GM12878 (cell line): ENCODE measurements around the gene MASP1. TPM values are rescaled to one million over a fixed set of nuclear protein-coding genes. Genes with fewer than 3 reads are reported as not detected.

Source experiments
- ATAC-seq: fragments of 200-7000 bp; cut with Tn5 transposase; 3 replicates; pipeline ENCODE4 v1.9.1; 2020; ENCODE audit warnings: mild to moderate bottlenecking, moderate library complexity
- BruUV-seq: library from RNA; stranded (reverse); fragments of 400-500 nt; replicated peaks from 2 replicates; lab custom pipeline; 2021; lab: Mats Ljungman, UMichigan
- CTCF ChIA-PET: fragments of 300-600 bp; sonication (Branson Sonifier 250); formaldehyde crosslinking; extraction: SDS; loops from one replicate; lab custom pipeline; 2021; ENCODE audit warnings: inconsistent platforms; lab: Yijun Ruan, JAX
- POLR2A ChIA-PET: fragments of 350-600 bp; formaldehyde crosslinking; extraction: SDS; loops from one replicate; lab custom pipeline; 2021; ENCODE audit warnings: inconsistent platforms; lab: Charles Lee
- RAD21 ChIA-PET: fragments of 300-600 bp; sonication (Branson Sonifier 250); formaldehyde crosslinking; loops from one replicate; lab custom pipeline; 2023; ENCODE audit warnings: antibody characterized with exemption; ENCODE audit not compliant: unreplicated experiment; lab: Charles Lee
- SMC1A ChIA-PET: fragments of 300-600 bp; sonication (Branson Sonifier 250); formaldehyde crosslinking; loops from one replicate; lab custom pipeline; 2023; ENCODE audit not compliant: unreplicated experiment, uncharacterized antibody; lab: Charles Lee
- DNase-seq: peaks from one replicate; pipeline ENCODE4 v3.0.0-alpha.2; 2011; ENCODE audit warnings: low read depth, low spot score
- FAIRE-seq: peaks from 3 replicates; lab custom pipeline; 2011; peaks lifted over from hg19 to GRCh38; lab: Jason Lieb, UNC
- H2AFZ ChIP-seq: 2 replicates; pipeline ENCODE4 v1.6.0; 2011; ENCODE audit warnings: low read depth, low read length, control low read depth; ENCODE audit not compliant: control insufficient read depth
- H3K27ac ChIP-seq: 2 replicates; pipeline ENCODE4 v1.5.1; 2011; ENCODE audit warnings: control low read depth; ENCODE audit not compliant: control insufficient read depth, insufficient read depth
- H3K27me3 ChIP-seq, 2 experiments: replicated peaks in 1 of 2; 2 replicates each; pipeline versions ENCODE4 v1.6.0 to v1.6.1; 2011; ENCODE audit warnings: low read length in 1 of 2; ENCODE audit not compliant: control insufficient read depth in 2 of 2, insufficient read depth in 2 of 2
- H3K36me3 ChIP-seq, 2 experiments: 2 replicates each; pipeline ENCODE4 v1.5.1; 2011; ENCODE audit warnings: low read length in 1 of 2; ENCODE audit not compliant: control insufficient read depth in 2 of 2, insufficient read depth in 2 of 2
- H3K4me1 ChIP-seq: 2 replicates; pipeline ENCODE4 v1.6.1; 2011; ENCODE audit warnings: mild to moderate bottlenecking, low read length, moderate library complexity, mixed read lengths; ENCODE audit not compliant: control insufficient read depth, insufficient read depth
- H3K4me2 ChIP-seq: 2 replicates; pipeline ENCODE4 v1.6.0; 2011; ENCODE audit warnings: control low read depth; ENCODE audit not compliant: control insufficient read depth, insufficient read depth
- H3K4me3 ChIP-seq: fragments of 200-600 bp; sonication (generic); 2 replicates; pipeline ENCODE4 v1.5.1; 2016
- H3K79me2 ChIP-seq: 2 replicates; pipeline ENCODE4 v1.6.0; 2011; ENCODE audit warnings: low read length; ENCODE audit not compliant: control insufficient read depth, insufficient read depth
- H3K9ac ChIP-seq: 2 replicates; pipeline ENCODE4 v1.8.0; 2011; ENCODE audit warnings: low read length, control low read depth, mixed read lengths; ENCODE audit not compliant: control insufficient read depth, insufficient read depth
- H3K9me3 ChIP-seq: replicated peaks from 3 replicates; pipeline ENCODE4 v1.5.1; 2011; ENCODE audit warnings: mild to moderate bottlenecking, low read length; ENCODE audit not compliant: control insufficient read depth, insufficient read depth
- H4K20me1 ChIP-seq: 2 replicates; pipeline ENCODE4 v1.6.0; 2011; ENCODE audit not compliant: control insufficient read depth, insufficient read depth
- CBX5 ChIP-seq: sonication (generic); IDR thresholded peaks from 2 replicates; pipeline ENCODE4 v1.6.1; 2016; ENCODE audit warnings: low read depth, moderate library complexity, mild to moderate bottlenecking, inconsistent platforms
- CREM ChIP-seq: IDR thresholded peaks from 2 replicates; pipeline ENCODE4 v1.6.1; 2014; ENCODE audit warnings: antibody characterized with exemption, low read depth
- CUX1 ChIP-seq: IDR thresholded peaks from 2 replicates; pipeline ENCODE4 v1.6.1; 2012; ENCODE audit warnings: improper control_type of control experiment, low read depth, low read length; ENCODE audit not compliant: insufficient replicate concordance
- HDGF ChIP-seq: fragments of 450-650 bp; IDR thresholded peaks from 2 replicates; pipeline ENCODE4 v1.6.1; 2016; ENCODE audit warnings: antibody characterized with exemption
- PAX8 ChIP-seq: fragments of 450-650 bp; IDR thresholded peaks from 2 replicates; pipeline ENCODE4 v1.6.1; 2017; ENCODE audit warnings: mild to moderate bottlenecking, moderate library complexity
- SREBF1 ChIP-seq: IDR thresholded peaks from 2 replicates; pipeline ENCODE4 v1.6.1; 2012; ENCODE audit warnings: mild to moderate bottlenecking, low read length
- STAT3 ChIP-seq: IDR thresholded peaks from 2 replicates; pipeline ENCODE4 v1.6.1; 2011; ENCODE audit warnings: low read depth, low read length, improper control_type of control experiment
- WGBS: methylation state at CpG from one replicate; pipeline ENCODE4 v1.1.6; 2016; ENCODE audit warnings: low lambda C conversion rate; ENCODE audit not compliant: insufficient replicate concordance, insufficient coverage; ENCODE audit errors: missing lambda C conversion rate; 5-methylcytosine and 5-hydroxymethylcytosine counted together
- in situ Hi-C: fragments of 300-500 bp; cut with MboI; formaldehyde crosslinking; loops from 9 replicates; pipeline ENCODE4 v1.14.3; 2018; ENCODE audit warnings: mixed read lengths
- intact Hi-C: fragments of 100-400 bp; cut with micrococcal nuclease; formaldehyde crosslinking; loops from one replicate; pipeline ENCODE4 v1.14.2; 2022; ENCODE audit not compliant: unreplicated experiment
- polyA plus RNA-seq, 11 experiments: library from polyadenylated mRNA; depleted of rRNA in 4 of 11; unstranded in 6 of 11; stranded (reverse) in 5 of 11; fragments of >200 nt; fragmentation: Nextera tagmentation in 4 of 11; fragmentation: Illumina TruSeq in 1 of 11; extraction: Ambion mirVana in 4 of 11; extraction: Trizol in 1 of 11; gene quantifications; 1 replicate in 1 of 11; 2 replicates in 10 of 11; pipeline versions ENCODE4 v1.2.1 to v1.2.3, GENCODE V29; 2011 to 2016; ENCODE audit warnings: inconsistent platforms in 2 of 11, missing spikeins in 2 of 11, low read depth in 1 of 11
- total RNA-seq, 4 experiments: library from RNA; depleted of rRNA in 3 of 4; stranded (reverse); fragments of >200 nt in 3 of 4; fragmentation: Illumina TruSeq in 1 of 4; extraction: Trizol in 1 of 4; gene quantifications; 2 replicates each; pipeline versions ENCODE4 v1.2.1 to v1.2.3, GENCODE V29; 2013 to 2021

Gene MASP1
- total and polyA plus RNA-seq, 10 of the 15 experiments (the other 5 are each of a cell fraction or from before 2014, with no cell fraction given) = 0.05 TPM; not detected in 9

- H3K27ac ChIP-seq = no peak overlapping the region
- peaks cover 0 to 2% of the 10 kb centered on the region in 2 experiments; a peak in 2 of 4 replicates for H3K27me3 ChIP-seq
- no peak for FAIRE-seq
- no peaks in the 10 kb centered on the region for H3K79me2 ChIP-seq
- no peaks in the 10 kb centered on the region for H3K9me3 ChIP-seq
- H2AFZ ChIP-seq = no peak overlapping the region
- POLR2A ChIA-PET = no interaction called here
- RAD21 ChIA-PET = interaction anchor here (0.8 kb wide), 1 partner anchor 9 kb away, joined by 3 read pairs; no protein-coding TSS in a partner anchor
- no peaks in the 10 kb centered on the region for H4K20me1 ChIP-seq
- TF ChIP-seq PAX8 (no peak), CREM (no peak), STAT3 (no peak), HDGF (no peak), CUX1 (no peak), CBX5 (no peak), SREBF1 (no peak)
- intact Hi-C loops = no loop called here
- H3K4me1 ChIP-seq = no peaks in the 10 kb centered on the region
- no peak overlapping the region for H3K4me3 ChIP-seq
- no peak overlapping the region for H3K9ac ChIP-seq
- WGBS = 31% methylated on average over 3 of the region's 6 CpGs
- in situ Hi-C loops = no loop called here
- H3K36me3 ChIP-seq = no peaks in the 10 kb centered on the region
- BruUV-seq = no TSS peak
- no peak overlapping the region for H3K4me2 ChIP-seq
- ATAC-seq = no peak
- SMC1A ChIA-PET = no interaction called here
- no peak for DNase-seq
- CTCF ChIA-PET = interaction anchor here (0.6 to 1.3 kb wide), 2 partner anchors 10 to 46 kb away, joined by 3 read pairs; no protein-coding TSS in a partner anchor
Observed at GRCh38 chr3:187274315-187274976, 17.1 kb downstream of the MASP1 start.
